GM23338 (cell line): Measurements from ENCODE around the gene SP6. TPM values are rescaled to one million over a fixed set of nuclear protein-coding genes. Genes with fewer than 3 reads are reported as not detected.

Experiments
- CTCF ChIP-seq, 2 experiments: fragments of 200-600 bp in 1 of 2; sonication (generic) in 1 of 2; conservative IDR thresholded peaks; 2 replicates each; pipeline versions ENCODE4 v1.5.1 to v1.6.1; 2016 to 2017; ENCODE audit warnings: antibody characterized with exemption in 2 of 2, low read depth in 2 of 2, mild to moderate bottlenecking in 2 of 2, moderate library complexity in 1 of 2
- EZH2 ChIP-seq: fragments of 200-600 bp; sonication (generic); IDR thresholded peaks from one replicate; pipeline ENCODE4 v1.8.0; 2017; ENCODE audit warnings: antibody characterized with exemption, mild to moderate bottlenecking, low read depth; ENCODE audit not compliant: unreplicated experiment
- EZH2phosphoT487 ChIP-seq: fragments of 200-600 bp; sonication (generic); IDR thresholded peaks from one replicate; pipeline ENCODE4 v1.8.1; 2018; ENCODE audit warnings: antibody characterized with exemption; ENCODE audit not compliant: unreplicated experiment
- JUNB ChIP-seq: IDR thresholded peaks from one replicate; pipeline ENCODE4 v1.6.1; 2016; ENCODE audit warnings: antibody characterized with exemption; ENCODE audit not compliant: unreplicated experiment
- NANOG ChIP-seq: IDR thresholded peaks from 2 replicates; pipeline ENCODE4 v1.6.1; 2016; ENCODE audit warnings: antibody characterized with exemption, borderline replicate concordance
- POLR2AphosphoS5 ChIP-seq: IDR thresholded peaks from 2 replicates; pipeline ENCODE4 v1.6.1; 2016; ENCODE audit warnings: antibody characterized with exemption, low read depth
- STAT1 ChIP-seq: IDR thresholded peaks from one replicate; pipeline ENCODE4 v1.6.1; 2016; ENCODE audit warnings: antibody characterized with exemption; ENCODE audit not compliant: unreplicated experiment
- ZNF114 ChIP-seq: fragments of 250-450 bp; sonication (Bioruptor Pico); IDR thresholded peaks from 2 replicates; pipeline ENCODE4 v1.5.0; 2020; ENCODE audit warnings: mild to moderate bottlenecking, moderate library complexity
- polyA plus RNA-seq: library from polyadenylated mRNA; unstranded; fragments of >200 nt; fragmentation: Nextera tagmentation; extraction: Ambion mirVana; gene quantifications from 2 replicates; pipeline ENCODE4 v1.2.1, GENCODE V29; 2016
- total RNA-seq: library from RNA; depleted of rRNA; stranded (reverse); fragments of >200 nt; shearing (Covaris generic); gene quantifications from 2 replicates; pipeline ENCODE4 v1.2.3, GENCODE V29; 2014
- TF ChIP-seq, protein P1 (sequence below): fragments of 250-450 bp; sonication (Bioruptor Pico); IDR thresholded peaks from 2 replicates; pipeline ENCODE4 v1.5.0; 2020; ENCODE audit warnings: mild to moderate bottlenecking, moderate library complexity
- TF ChIP-seq, protein P2 (sequence below): IDR thresholded peaks from one replicate; pipeline ENCODE4 v1.6.1; 2018; ENCODE audit warnings: antibody characterized with exemption; ENCODE audit not compliant: unreplicated experiment

SP6 gene
- total and polyA plus RNA-seq, 2 experiments from 2014 or later = 0.13 to 1.0 TPM

GRCh38 chr17:47844227-47844626 lies 6.7 kb downstream of the SP6 start (continued):
- TF ChIP-seq, protein P1, sequence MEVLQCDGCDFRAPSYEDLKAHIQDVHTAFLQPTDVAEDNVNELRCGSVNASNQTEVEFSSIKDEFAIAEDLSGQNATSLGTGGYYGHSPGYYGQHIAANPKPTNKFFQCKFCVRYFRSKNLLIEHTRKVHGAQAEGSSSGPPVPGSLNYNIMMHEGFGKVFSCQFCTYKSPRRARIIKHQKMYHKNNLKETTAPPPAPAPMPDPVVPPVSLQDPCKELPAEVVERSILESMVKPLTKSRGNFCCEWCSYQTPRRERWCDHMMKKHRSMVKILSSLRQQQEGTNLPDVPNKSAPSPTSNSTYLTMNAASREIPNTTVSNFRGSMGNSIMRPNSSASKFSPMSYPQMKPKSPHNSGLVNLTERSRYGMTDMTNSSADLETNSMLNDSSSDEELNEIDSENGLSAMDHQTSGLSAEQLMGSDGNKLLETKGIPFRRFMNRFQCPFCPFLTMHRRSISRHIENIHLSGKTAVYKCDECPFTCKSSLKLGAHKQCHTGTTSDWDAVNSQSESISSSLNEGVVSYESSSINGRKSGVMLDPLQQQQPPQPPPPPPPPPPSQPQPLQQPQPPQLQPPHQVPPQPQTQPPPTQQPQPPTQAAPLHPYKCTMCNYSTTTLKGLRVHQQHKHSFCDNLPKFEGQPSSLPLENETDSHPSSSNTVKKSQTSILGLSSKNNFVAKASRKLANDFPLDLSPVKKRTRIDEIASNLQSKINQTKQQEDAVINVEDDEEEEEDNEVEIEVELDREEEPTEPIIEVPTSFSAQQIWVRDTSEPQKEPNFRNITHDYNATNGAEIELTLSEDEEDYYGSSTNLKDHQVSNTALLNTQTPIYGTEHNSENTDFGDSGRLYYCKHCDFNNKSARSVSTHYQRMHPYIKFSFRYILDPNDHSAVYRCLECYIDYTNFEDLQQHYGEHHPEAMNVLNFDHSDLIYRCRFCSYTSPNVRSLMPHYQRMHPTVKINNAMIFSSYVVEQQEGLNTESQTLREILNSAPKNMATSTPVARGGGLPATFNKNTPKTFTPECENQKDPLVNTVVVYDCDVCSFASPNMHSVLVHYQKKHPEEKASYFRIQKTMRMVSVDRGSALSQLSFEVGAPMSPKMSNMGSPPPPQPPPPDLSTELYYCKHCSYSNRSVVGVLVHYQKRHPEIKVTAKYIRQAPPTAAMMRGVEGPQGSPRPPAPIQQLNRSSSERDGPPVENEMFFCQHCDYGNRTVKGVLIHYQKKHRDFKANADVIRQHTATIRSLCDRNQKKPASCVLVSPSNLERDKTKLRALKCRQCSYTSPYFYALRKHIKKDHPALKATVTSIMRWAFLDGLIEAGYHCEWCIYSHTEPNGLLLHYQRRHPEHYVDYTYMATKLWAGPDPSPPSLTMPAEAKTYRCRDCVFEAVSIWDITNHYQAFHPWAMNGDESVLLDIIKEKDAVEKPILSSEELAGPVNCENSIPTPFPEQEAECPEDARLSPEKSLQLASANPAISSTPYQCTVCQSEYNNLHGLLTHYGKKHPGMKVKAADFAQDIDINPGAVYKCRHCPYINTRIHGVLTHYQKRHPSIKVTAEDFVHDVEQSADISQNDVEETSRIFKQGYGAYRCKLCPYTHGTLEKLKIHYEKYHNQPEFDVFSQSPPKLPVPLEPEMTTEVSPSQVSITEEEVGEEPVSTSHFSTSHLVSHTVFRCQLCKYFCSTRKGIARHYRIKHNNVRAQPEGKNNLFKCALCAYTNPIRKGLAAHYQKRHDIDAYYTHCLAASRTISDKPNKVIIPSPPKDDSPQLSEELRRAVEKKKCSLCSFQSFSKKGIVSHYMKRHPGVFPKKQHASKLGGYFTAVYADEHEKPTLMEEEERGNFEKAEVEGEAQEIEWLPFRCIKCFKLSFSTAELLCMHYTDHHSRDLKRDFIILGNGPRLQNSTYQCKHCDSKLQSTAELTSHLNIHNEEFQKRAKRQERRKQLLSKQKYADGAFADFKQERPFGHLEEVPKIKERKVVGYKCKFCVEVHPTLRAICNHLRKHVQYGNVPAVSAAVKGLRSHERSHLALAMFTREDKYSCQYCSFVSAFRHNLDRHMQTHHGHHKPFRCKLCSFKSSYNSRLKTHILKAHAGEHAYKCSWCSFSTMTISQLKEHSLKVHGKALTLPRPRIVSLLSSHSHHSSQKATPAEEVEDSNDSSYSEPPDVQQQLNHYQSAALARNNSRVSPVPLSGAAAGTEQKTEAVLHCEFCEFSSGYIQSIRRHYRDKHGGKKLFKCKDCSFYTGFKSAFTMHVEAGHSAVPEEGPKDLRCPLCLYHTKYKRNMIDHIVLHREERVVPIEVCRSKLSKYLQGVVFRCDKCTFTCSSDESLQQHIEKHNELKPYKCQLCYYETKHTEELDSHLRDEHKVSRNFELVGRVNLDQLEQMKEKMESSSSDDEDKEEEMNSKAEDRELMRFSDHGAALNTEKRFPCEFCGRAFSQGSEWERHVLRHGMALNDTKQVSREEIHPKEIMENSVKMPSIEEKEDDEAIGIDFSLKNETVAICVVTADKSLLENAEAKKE (CRISPR knock-in tag) = no peak
- TF ChIP-seq POLR2AphosphoS5 (no peak), ZNF114 (CRISPR knock-in tag) (no peak), NANOG (no peak), STAT1 (no peak), EZH2phosphoT487 (no peak), JUNB (no peak), CTCF (conservative IDR thresholded peaks at IDR 0.05; ENCODE audit: low read depth in 2 of 2) (no peak), EZH2 (no peak)
- TF ChIP-seq, protein P2, sequence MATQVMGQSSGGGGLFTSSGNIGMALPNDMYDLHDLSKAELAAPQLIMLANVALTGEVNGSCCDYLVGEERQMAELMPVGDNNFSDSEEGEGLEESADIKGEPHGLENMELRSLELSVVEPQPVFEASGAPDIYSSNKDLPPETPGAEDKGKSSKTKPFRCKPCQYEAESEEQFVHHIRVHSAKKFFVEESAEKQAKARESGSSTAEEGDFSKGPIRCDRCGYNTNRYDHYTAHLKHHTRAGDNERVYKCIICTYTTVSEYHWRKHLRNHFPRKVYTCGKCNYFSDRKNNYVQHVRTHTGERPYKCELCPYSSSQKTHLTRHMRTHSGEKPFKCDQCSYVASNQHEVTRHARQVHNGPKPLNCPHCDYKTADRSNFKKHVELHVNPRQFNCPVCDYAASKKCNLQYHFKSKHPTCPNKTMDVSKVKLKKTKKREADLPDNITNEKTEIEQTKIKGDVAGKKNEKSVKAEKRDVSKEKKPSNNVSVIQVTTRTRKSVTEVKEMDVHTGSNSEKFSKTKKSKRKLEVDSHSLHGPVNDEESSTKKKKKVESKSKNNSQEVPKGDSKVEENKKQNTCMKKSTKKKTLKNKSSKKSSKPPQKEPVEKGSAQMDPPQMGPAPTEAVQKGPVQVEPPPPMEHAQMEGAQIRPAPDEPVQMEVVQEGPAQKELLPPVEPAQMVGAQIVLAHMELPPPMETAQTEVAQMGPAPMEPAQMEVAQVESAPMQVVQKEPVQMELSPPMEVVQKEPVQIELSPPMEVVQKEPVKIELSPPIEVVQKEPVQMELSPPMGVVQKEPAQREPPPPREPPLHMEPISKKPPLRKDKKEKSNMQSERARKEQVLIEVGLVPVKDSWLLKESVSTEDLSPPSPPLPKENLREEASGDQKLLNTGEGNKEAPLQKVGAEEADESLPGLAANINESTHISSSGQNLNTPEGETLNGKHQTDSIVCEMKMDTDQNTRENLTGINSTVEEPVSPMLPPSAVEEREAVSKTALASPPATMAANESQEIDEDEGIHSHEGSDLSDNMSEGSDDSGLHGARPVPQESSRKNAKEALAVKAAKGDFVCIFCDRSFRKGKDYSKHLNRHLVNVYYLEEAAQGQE = no peak
